ENCODE results near the gene VWA8.
"Not testable (repeated sequence)": the region's sequence is repeated elsewhere in the genome, so short reads cannot be mapped to it uniquely, and the experiment has no call there.

VWA8 gene

GRCh38 chr13:41639237-41639904 lies 321.5 kb downstream of the VWA8 start:
- H3K4me3 ChIP-seq (ENCODE audit: low read depth, low read length) = no peak overlapping the region
- DNase-seq (ENCODE audit: low read depth, low spot score) = no peak
- TF ChIP-seq CTCF (IDR thresholded peaks at IDR 0.05; ENCODE audit: insufficient read depth, low read length, missing control alignments) = no peak
- ChIA-PET POLR2A (no interaction called here), CTCF (interaction anchor here (1.0 kb wide), 1 partner anchor 13 kb away, joined by 3 read pairs; no protein-coding TSS in a partner anchor)

- CTCF ChIA-PET = no interaction called here
- POLR2A ChIA-PET = no interaction called here
- no peak for TF ChIP-seq CTCF (IDR thresholded peaks at IDR 0.05; ENCODE audit: insufficient read depth, low read length, missing control alignments)
These were observed 323.3 kb downstream of the VWA8 start for GRCh38 chr13:41637586-41637985.

GRCh38 chr13:41637032-41637431 lies 323.9 kb downstream of the VWA8 start:
- CTCF ChIA-PET; POLR2A ChIA-PET; H3K4me3 ChIP-seq (ENCODE audit: low read depth, low read length); DNase-seq (ENCODE audit: low read depth, low spot score): not testable (repeated sequence)

More at GRCh38 chr13:41637586-41637985, 323.3 kb downstream of the VWA8 start:
- no peak for DNase-seq (ENCODE audit: low read depth, low spot score)
- no peak overlapping the region for H3K4me3 ChIP-seq (ENCODE audit: low read depth, low read length)

- CTCF ChIA-PET = interaction anchor here (1.4 kb wide), 1 partner anchor 16 kb away, joined by 4 read pairs; no protein-coding TSS in a partner anchor
- POLR2A ChIA-PET; DNase-seq (ENCODE audit: low read depth, low spot score): not testable (repeated sequence)
These were observed 324.3 kb downstream of the VWA8 start for GRCh38 chr13:41636590-41636989.

GRCh38 chr13:41634407-41634806 lies 326.5 kb downstream of the VWA8 start:
- no peak for TF ChIP-seq CTCF (IDR thresholded peaks at IDR 0.05; ENCODE audit: insufficient read depth, low read length, missing control alignments)
- DNase-seq (ENCODE audit: low read depth, low spot score) = no peak
- POLR2A ChIA-PET = no interaction called here
- H3K4me3 ChIP-seq (ENCODE audit: low read depth, low read length) = no peak overlapping the region
- CTCF ChIA-PET = interaction anchor here (1.0 to 1.1 kb wide), 2 partner anchors 16 to 18 kb away, joined by 3 to 6 read pairs; no protein-coding TSS in a partner anchor

More at GRCh38 chr13:41636590-41636989, 324.3 kb downstream of the VWA8 start:
- H3K4me3 ChIP-seq (ENCODE audit: low read depth, low read length) = not testable (repeated sequence)

GRCh38 chr13:41633776-41634175 lies 327.1 kb downstream of the VWA8 start:
- no peak for TF ChIP-seq CTCF (IDR thresholded peaks at IDR 0.05; ENCODE audit: insufficient read depth, low read length, missing control alignments)
- ChIA-PET CTCF (interaction anchor here (1.0 kb wide), 2 partner anchors 16 to 19 kb away, joined by 3 to 6 read pairs; no protein-coding TSS in a partner anchor), POLR2A (no interaction called here)
- H3K4me3 ChIP-seq (ENCODE audit: low read depth, low read length) = no peak overlapping the region
- no peak for DNase-seq (ENCODE audit: low read depth, low spot score)

GRCh38 chr13:41631296-41631965 lies 329.5 kb downstream of the VWA8 start:
- no peak for TF ChIP-seq CTCF (IDR thresholded peaks at IDR 0.05; ENCODE audit: insufficient read depth, low read length, missing control alignments)
- DNase-seq (ENCODE audit: low read depth, low spot score) = no peak
- H3K4me3 ChIP-seq (ENCODE audit: low read depth, low read length) = no peak overlapping the region
- CTCF ChIA-PET = interaction anchor here (0.7 kb wide), 1 partner anchor 12 kb away, joined by 4 read pairs; no protein-coding TSS in a partner anchor
- POLR2A ChIA-PET = no interaction called here

All from AG04449 (cell line).